Dermis microvascular lymphatic vessel endothelial cell (primary cell): ENCODE measurements around the gene DCTN1. TPM values are rescaled to one million over a fixed set of nuclear protein-coding genes. Genes with fewer than 3 reads are reported as not detected.
"Not testable (repeated sequence)": the region's sequence is repeated elsewhere in the genome, so short reads cannot be mapped to it uniquely, and the experiment has no call there.

Experiments used
- DNase-seq, 2 donors: peaks; one replicate each; pipeline versions ENCODE4 v3.0.0 to v3.0.0-alpha.2; 2010; ENCODE audit warnings: low read depth in 2 of 2
- total RNA-seq: library from RNA; depleted of rRNA; stranded (reverse); fragments of >200 nt; gene quantifications from 2 replicates; pipeline ENCODE4 v1.2.1, GENCODE V29; 2014

DCTN1 gene
- 105 and 136 TPM in 2 replicates for total RNA-seq

GRCh38 chr2:74379851-74380789 is at the start of gene DCTN1:
Gene DCTN1, minus strand, starts transcription at chr2:74380311. Its CDS starts 274 bp downstream, at chr2:74380037.
- peak; percentile 28 to 52 for DNase-seq

- DNase-seq = no peak
Measured at GRCh38 chr2:74428675-74429074, 48.6 kb upstream of the DCTN1 start.

GRCh38 chr2:74427551-74427950 is 47.4 kb upstream of the DCTN1 start:
- DNase-seq = no peak

GRCh38 chr2:74426181-74426758 is 46.2 kb upstream of the DCTN1 start:
- no peak for DNase-seq

GRCh38 chr2:74425523-74425922 is 45.4 kb upstream of the DCTN1 start:
- DNase-seq = no peak

DNA sequence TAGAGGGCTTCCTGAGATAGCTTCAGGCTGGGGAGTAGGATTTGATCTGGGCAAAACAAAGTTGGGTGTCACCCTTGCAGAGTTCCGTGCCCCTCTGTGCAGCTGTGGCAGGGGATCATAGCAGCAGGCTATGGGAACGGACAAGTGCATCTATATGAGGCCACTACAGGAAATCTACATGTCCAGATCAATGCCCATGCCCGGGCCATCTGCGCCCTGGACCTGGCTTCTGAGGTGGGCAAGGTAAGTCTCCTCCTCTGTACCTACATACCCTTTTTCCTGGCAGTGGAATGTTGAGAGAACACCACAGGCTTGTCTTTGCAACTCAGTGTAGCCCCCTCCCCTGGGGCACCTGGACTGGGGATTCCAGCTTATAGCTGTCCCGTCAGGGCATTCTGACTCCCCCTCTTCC is 44.9 kb upstream of the DCTN1 start:
- DNase-seq = no peak

- no peak for DNase-seq
Measured at GRCh38 chr2:74424139-74424992, 44.3 kb upstream of the DCTN1 start.

DNA sequence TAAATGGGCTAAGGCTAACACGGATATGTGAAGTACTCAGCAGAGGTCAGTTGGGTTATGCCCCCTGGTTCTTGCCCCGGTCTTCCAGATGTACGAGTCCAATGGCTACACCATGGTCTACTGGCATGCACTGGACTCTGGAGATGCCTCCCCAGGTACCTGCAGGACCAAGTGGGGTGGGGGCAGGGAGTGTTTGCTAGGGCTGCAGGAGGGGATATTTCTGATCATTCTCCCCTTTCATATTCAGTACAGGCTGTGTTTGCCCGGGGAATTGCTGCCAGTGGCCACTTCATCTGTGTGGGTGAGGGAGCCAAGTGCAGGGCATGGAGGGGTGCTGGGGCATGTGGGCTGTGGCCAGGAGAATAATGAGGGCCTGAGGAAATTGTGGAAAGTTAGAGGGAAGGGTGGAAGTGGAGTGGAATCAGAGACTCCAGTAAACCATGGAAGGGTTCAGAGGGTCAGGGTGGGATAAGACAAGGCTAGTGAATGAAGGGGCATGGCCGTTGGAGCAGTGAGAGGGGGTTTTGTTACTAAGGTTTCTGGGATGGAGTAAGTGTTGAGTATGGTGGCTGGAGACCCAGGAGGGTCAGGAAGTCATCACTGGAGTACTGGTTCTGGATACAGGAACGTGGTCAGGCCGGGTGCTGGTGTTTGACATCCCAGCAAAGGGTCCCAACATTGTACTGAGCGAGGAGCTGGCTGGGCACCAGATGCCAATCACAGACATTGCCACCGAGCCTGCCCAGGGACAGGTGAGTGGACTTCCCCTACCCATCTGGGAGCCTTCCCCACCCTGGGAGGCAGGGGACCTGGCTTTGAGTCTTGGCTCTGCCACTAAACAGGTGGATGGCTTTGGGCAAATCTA is 43.4 kb upstream of the DCTN1 start:
- no peak for DNase-seq

DNA sequence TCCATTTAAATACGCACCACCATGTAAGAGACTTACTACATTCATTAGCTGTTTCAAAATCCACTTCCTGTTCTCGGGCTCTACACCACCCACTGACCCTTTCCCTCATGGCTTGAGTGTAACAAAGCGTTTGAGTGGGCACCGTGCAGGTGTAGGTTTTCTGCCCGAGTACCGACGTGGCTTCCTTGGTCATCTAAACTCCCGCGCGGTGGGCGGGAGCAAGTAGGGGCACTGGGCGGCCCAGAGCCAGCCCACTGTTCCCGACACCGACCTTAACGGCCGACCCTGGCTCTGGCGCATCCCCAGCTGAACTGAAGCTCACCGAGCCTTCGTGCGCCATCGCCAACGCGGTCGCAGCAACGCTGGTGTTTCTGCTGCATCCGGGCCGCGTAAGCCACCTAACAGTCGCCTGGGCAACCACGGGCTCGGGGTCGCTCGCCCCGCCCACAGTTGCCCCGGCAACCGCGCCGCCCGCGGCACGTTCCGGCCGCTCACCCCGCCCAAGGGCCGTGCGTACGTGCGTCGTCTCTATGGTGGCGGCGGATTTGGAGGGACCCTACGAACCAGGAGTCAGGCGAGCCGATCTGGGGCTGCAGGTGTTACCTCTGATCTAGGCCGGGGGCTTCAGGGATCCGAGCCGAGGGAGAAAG is 41.2 kb upstream of the DCTN1 start, which contains the start of the genes C2orf81 and WDR54:
C2orf81 (minus strand) TSS at position 399 of the 650 bp plus-strand sequence; CDS start at position 340, 59 bp downstream.
WDR54 (plus strand) TSS at position 510 of the 650 bp plus-strand sequence. CDS start 424 bp downstream, outside the sequence.
- DNase-seq = peak; percentile 69 to 82

DNA sequence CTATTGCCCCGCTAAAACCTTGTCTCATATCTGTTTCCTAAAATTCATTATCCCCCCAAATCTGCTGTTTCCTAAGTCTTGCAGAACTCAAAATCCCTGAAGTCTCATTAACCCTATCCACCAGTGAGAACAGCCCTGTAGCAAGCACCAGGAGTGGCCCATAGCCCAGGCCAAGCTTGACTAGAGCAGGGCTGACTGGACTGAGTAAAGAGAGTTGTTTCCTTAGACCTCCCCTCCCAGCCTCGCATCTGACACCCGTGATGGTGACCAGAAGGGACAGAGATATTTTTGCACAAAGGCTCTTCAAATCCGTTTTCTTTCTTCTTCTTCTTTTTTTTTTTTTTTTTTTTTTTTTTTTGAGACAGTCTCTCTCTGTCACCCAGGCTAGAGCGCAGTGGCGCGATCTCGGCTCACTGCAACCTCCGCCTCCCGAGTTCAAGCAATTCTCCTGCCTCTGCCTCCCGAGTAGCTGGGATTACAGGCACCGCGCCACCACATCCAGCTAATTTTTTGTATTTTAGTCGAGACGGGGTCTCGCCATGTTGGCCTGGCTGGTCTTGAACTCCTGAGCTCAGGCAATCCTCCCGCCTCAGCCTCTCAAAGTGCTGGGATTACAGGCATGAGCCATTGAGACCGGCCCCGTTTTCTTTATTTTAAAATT is 40.5 kb upstream of the DCTN1 start:
- not testable (repeated sequence) for DNase-seq

DNA sequence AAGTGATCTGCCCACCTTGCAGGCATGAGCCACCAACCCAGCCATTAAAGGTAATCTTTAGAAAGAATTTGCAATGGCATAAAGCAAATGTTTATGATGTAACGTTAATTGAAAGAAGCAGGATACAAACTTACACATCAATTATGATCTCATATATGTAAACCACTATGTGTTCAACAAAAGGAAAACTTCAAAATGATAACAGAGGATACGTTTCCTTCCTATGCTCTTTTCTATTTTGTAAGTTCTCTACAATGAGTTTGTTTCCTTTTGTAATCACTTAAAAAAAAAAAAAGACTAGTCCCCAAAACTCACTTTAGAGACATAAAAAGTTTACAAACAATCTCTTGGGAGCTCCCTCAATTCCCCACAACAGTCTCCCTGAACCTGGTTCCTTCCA is 39.9 kb upstream of the DCTN1 start:
- no peak for DNase-seq

DNA sequence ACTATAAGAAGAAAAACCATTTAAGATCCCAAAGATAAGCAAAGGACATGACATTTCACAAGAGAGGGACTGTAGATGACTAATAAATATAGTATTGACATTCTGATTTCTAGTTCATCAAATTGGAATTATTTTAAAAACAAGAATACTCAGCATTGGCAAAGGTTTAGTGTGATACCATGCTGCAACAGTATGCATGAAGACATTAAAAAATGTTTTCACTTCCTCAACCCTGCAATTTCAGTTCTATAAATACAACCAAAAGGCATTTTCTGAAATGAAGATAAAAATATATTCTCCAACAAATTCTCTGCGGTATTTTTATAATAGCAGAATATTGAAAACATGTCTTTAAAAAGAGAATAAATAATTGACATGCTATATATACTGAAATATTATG is 39.2 kb upstream of the DCTN1 start:
- DNase-seq = no peak

GRCh38 chr2:74418312-74418711 is 38.2 kb upstream of the DCTN1 start:
- DNase-seq = no peak

DNA sequence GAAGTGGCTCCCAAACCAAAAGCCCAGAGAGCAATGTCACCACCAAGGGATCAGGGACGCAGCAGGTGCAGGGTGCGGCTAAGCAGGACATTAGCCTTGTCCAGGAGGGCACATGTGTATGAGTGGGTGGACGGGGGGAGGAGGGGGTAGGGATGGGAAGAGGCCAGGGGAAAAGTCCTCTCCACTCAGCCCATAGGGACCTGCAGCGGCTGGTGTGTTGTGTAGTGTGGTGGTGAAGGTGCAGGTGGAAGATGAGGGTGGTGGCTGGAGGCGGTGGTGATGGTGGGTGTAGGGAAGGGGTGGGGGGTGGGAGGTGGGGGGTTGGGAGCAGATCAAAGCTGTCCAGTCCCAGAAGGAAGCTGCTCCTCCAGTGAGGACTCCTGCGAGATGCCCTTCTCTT is 37.7 kb upstream of the DCTN1 start:
- DNase-seq = no peak

GRCh38 chr2:74417197-74417596 is 37.1 kb upstream of the DCTN1 start:
- no peak for DNase-seq

DNA sequence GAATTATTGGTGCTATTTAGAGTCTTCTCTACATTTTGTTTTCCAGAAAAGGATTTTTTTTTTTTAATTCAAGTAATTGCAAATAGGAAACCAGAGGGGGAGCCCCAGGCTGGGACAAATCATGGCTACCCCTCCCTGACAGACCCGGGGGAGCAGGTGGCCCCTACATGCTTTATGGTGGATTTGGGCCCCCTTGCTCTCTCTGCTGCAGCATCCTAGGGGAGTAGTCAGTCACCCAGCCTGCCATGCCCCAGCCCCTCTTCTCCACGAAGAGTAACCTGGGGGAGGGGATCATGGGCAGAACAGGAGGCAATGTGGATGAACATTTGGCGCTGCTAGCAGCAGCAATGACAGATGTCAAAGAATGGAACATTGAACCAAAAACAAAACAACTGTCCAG is 36.7 kb upstream of the DCTN1 start:
- no peak for DNase-seq

DNA sequence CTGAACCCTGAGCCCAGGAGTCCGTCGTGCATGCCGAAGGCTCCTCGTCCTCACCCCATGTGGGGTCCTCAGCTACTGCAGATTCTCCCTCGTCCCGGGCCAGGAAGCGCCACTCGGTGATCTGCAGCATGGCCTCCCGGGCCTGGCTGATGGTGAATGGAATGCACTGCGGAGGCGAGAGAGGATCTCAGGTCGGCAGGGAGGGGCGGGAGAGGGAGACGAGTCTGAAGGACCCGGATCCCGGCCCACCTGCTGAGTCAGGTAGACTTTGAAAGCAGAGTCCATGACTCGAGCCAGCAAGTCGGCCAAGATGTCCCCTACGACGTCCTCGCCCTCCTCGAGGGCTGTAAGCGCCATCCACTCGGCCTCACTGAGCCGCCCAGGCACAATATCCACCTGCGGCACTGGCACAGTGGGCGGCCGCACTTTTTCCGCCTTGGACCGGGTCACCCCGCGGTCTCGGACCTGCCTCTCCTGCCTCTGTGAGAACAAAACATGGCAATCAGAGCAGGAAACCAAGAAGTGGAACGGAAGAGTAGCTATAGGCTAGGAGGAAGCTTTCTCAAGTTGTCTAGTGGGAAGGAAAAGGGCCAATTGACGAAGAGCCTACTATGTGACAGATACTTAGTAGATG is 35.8 kb upstream of the DCTN1 start:
- DNase-seq = no peak

- DNase-seq = no peak
Measured at GRCh38 chr2:74414881-74415761, 35.0 kb upstream of the DCTN1 start.
